GM23338 (cell line): ENCODE measurements around the gene TUBA1C. TPM values are rescaled to one million over a fixed set of nuclear protein-coding genes. Genes with fewer than 3 reads are reported as not detected.

ENCODE experiments used
- ATAC-seq: fragments of 200-7000 bp; cut with Tn5 transposase; 3 replicates; pipeline ENCODE4 v1.9.1; 2020
- DNase-seq: peaks from one replicate; pipeline ENCODE4 v3.0.0-alpha.2; 2015; ENCODE audit warnings: low spot score
- H2AFZ ChIP-seq: fragments of 200-600 bp; sonication (generic); 2 replicates; pipeline ENCODE4 v1.8.0; 2016; ENCODE audit warnings: antibody characterized with exemption, mild to moderate bottlenecking, moderate library complexity
- H3F3A ChIP-seq: fragments of 200-600 bp; sonication (generic); replicated peaks from 2 replicates; pipeline ENCODE4 v1.8.0; 2017; ENCODE audit warnings: antibody characterized with exemption, mixed run types, low read depth
- H3K27ac ChIP-seq: fragments of 200-600 bp; sonication (generic); 2 replicates; pipeline ENCODE4 v1.6.1; 2016; ENCODE audit warnings: low read depth
- H3K27me3 ChIP-seq: fragments of 200-600 bp; sonication (generic); 2 replicates; pipeline ENCODE4 v1.8.0; 2016; ENCODE audit warnings: mild to moderate bottlenecking, mixed run types, moderate library complexity; ENCODE audit not compliant: insufficient read depth
- H3K36me3 ChIP-seq: fragments of 200-600 bp; sonication (generic); 2 replicates; pipeline ENCODE4 v1.8.0; 2016; ENCODE audit warnings: mild to moderate bottlenecking; ENCODE audit not compliant: insufficient read depth
- H3K4me1 ChIP-seq: fragments of 200-600 bp; sonication (generic); 2 replicates; pipeline ENCODE4 v1.8.0; 2016; ENCODE audit warnings: mild to moderate bottlenecking, moderate library complexity; ENCODE audit not compliant: insufficient read depth
- H3K4me2 ChIP-seq: fragments of 200-600 bp; sonication (generic); 2 replicates; pipeline ENCODE4 v1.7.1; 2017; ENCODE audit warnings: mixed run types
- H3K4me3 ChIP-seq: fragments of 200-600 bp; sonication (generic); 2 replicates; pipeline ENCODE4 v1.6.1; 2016; ENCODE audit warnings: mixed run types
- H3K79me2 ChIP-seq: fragments of 200-600 bp; sonication (generic); replicated peaks from 2 replicates; pipeline ENCODE4 v1.8.0; 2017; ENCODE audit warnings: mild to moderate bottlenecking; ENCODE audit not compliant: insufficient read depth
- H3K9me2 ChIP-seq: fragments of 200-600 bp; sonication (generic); 2 replicates; pipeline ENCODE4 v1.8.0; 2017; ENCODE audit not compliant: insufficient read depth
- H4K20me1 ChIP-seq: fragments of 200-600 bp; sonication (generic); replicated peaks from 2 replicates; pipeline ENCODE4 v1.8.0; 2017; ENCODE audit warnings: mild to moderate bottlenecking; ENCODE audit not compliant: insufficient read depth
- H3K27ac Mint-ChIP-seq: 2 replicates; pipeline ENCODE4 v1.8.0; 2020; ENCODE audit warnings: inconsistent platforms, mild to moderate bottlenecking, moderate library complexity, mixed read lengths
- H3K27me3 Mint-ChIP-seq: 3 replicates; pipeline ENCODE4 v1.8.0; 2022; ENCODE audit warnings: low read depth, mild to moderate bottlenecking, moderate library complexity, mixed read lengths, inconsistent platforms; ENCODE audit not compliant: insufficient read depth, poor library complexity
- H3K36me3 Mint-ChIP-seq: 3 replicates; pipeline ENCODE4 v1.8.0; 2021; ENCODE audit warnings: low read depth, mild to moderate bottlenecking, inconsistent platforms, moderate library complexity, mixed read lengths
- H3K4me1 Mint-ChIP-seq: 3 replicates; pipeline ENCODE4 v1.8.0; 2020; ENCODE audit warnings: mild to moderate bottlenecking, inconsistent platforms, mixed read lengths
- H3K4me3 Mint-ChIP-seq: 3 replicates; pipeline ENCODE4 v1.8.0; 2021; ENCODE audit warnings: moderate library complexity, mild to moderate bottlenecking, inconsistent platforms, mixed read lengths
- H3K9me3 Mint-ChIP-seq: 3 replicates; pipeline ENCODE4 v1.8.0; 2020; ENCODE audit warnings: moderate library complexity, mild to moderate bottlenecking, inconsistent platforms, mixed read lengths
- CREB1 ChIP-seq: fragments of 250-450 bp; sonication (Bioruptor Pico); IDR thresholded peaks from 2 replicates; pipeline ENCODE4 v1.5.0; 2020; ENCODE audit warnings: low read depth, mild to moderate bottlenecking, moderate library complexity
- EZH2 ChIP-seq: fragments of 200-600 bp; sonication (generic); IDR thresholded peaks from one replicate; pipeline ENCODE4 v1.8.0; 2017; ENCODE audit warnings: antibody characterized with exemption, mild to moderate bottlenecking, low read depth; ENCODE audit not compliant: unreplicated experiment
- EZH2phosphoT487 ChIP-seq: fragments of 200-600 bp; sonication (generic); IDR thresholded peaks from one replicate; pipeline ENCODE4 v1.8.1; 2018; ENCODE audit warnings: antibody characterized with exemption; ENCODE audit not compliant: unreplicated experiment
- JUNB ChIP-seq: IDR thresholded peaks from one replicate; pipeline ENCODE4 v1.6.1; 2016; ENCODE audit warnings: antibody characterized with exemption; ENCODE audit not compliant: unreplicated experiment
- NANOG ChIP-seq: IDR thresholded peaks from 2 replicates; pipeline ENCODE4 v1.6.1; 2016; ENCODE audit warnings: antibody characterized with exemption, borderline replicate concordance
- POLR2AphosphoS5 ChIP-seq: IDR thresholded peaks from 2 replicates; pipeline ENCODE4 v1.6.1; 2016; ENCODE audit warnings: antibody characterized with exemption, low read depth
- STAT1 ChIP-seq: IDR thresholded peaks from one replicate; pipeline ENCODE4 v1.6.1; 2016; ENCODE audit warnings: antibody characterized with exemption; ENCODE audit not compliant: unreplicated experiment
- ZNF114 ChIP-seq: fragments of 250-450 bp; sonication (Bioruptor Pico); IDR thresholded peaks from 2 replicates; pipeline ENCODE4 v1.5.0; 2020; ENCODE audit warnings: mild to moderate bottlenecking, moderate library complexity
- ZNF331 ChIP-seq: fragments of 250-450 bp; sonication (Bioruptor Pico); IDR thresholded peaks from 2 replicates; pipeline ENCODE4 v1.5.0; 2020; ENCODE audit warnings: low read depth, mild to moderate bottlenecking, moderate library complexity
- polyA plus RNA-seq: library from polyadenylated mRNA; unstranded; fragments of >200 nt; fragmentation: Nextera tagmentation; extraction: Ambion mirVana; gene quantifications from 2 replicates; pipeline ENCODE4 v1.2.1, GENCODE V29; 2016
- total RNA-seq: library from RNA; depleted of rRNA; stranded (reverse); fragments of >200 nt; shearing (Covaris generic); gene quantifications from 2 replicates; pipeline ENCODE4 v1.2.3, GENCODE V29; 2014
- TF ChIP-seq, protein P1 (sequence below), 2 experiments: fragments of 200-600 bp in 1 of 2; sonication (generic) in 1 of 2; conservative IDR thresholded peaks; 2 replicates each; pipeline versions ENCODE4 v1.5.1 to v1.6.1; 2016 to 2017; ENCODE audit warnings: antibody characterized with exemption in 2 of 2, low read depth in 2 of 2, mild to moderate bottlenecking in 2 of 2, moderate library complexity in 1 of 2
- TF ChIP-seq, protein P2 (sequence below): fragments of 250-450 bp; sonication (Bioruptor Pico); IDR thresholded peaks from 2 replicates; pipeline ENCODE4 v1.5.0; 2020; ENCODE audit warnings: mild to moderate bottlenecking, moderate library complexity
- TF ChIP-seq, protein P3 (sequence below): IDR thresholded peaks from 2 replicates; pipeline ENCODE4 v1.6.1; 2016; ENCODE audit warnings: antibody characterized with exemption
- TF ChIP-seq, protein P4 (sequence below): IDR thresholded peaks from one replicate; pipeline ENCODE4 v1.6.1; 2018; ENCODE audit warnings: antibody characterized with exemption; ENCODE audit not compliant: unreplicated experiment

The TUBA1C gene
- total and polyA plus RNA-seq, 2 experiments from 2014 or later = 191 to 728 TPM

DNA sequence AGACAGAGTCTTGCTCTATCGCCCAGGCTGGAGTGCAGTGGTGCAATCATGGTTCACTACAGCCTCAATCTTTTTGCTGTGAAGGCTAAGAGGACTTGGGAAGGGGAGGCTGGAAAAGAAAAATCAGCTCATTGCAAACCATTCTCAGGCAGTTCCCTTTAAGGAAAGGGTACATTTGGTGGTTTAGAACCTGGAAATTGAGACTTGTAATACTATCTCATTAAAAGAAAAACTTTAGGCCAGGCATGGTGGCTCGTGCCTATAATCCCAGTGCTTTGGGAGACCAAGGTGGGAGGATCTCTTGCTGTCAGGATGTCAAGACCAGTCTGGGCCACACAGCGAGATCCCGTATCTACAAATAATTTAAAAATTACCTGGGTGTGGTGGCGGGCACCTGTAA, 21.3 kb upstream of the TUBA1C start:
- Mint-ChIP-seq H3K27ac (no peak overlapping the region), H3K4me1 (peaks cover 4% of the 10 kb centered on the region), H3K4me3 (no peak overlapping the region), H3K27me3 (peaks cover 7% of the 10 kb centered on the region), H3K9me3 (no peaks in the 10 kb centered on the region; the same call in 2 of the 3 replicates), H3K36me3 (no peaks in the 10 kb centered on the region)
- Histone ChIP-seq H4K20me1 (no peaks in the 10 kb centered on the region), H3K4me2 (no peak overlapping the region), H3F3A (no peaks in the 10 kb centered on the region), H3K4me3 (no peak overlapping the region), H2AFZ (no peak overlapping the region), H3K27me3 (no peaks in the 10 kb centered on the region), H3K9me2 (no peaks in the 10 kb centered on the region), H3K4me1 (no peaks in the 10 kb centered on the region), H3K79me2 (no peaks in the 10 kb centered on the region), H3K27ac (no peak overlapping the region), H3K36me3 (no peaks in the 10 kb centered on the region)
- DNase-seq (no peak), ATAC-seq (no peak)
- TF ChIP-seq NANOG (no peak), CREB1 (CRISPR knock-in tag) (no peak), EZH2 (no peak), EZH2phosphoT487 (no peak), ZNF331 (CRISPR knock-in tag) (no peak), ZNF114 (CRISPR knock-in tag) (no peak), STAT1 (no peak), POLR2AphosphoS5 (no peak), JUNB (no peak)
- TF ChIP-seq, protein P1, sequence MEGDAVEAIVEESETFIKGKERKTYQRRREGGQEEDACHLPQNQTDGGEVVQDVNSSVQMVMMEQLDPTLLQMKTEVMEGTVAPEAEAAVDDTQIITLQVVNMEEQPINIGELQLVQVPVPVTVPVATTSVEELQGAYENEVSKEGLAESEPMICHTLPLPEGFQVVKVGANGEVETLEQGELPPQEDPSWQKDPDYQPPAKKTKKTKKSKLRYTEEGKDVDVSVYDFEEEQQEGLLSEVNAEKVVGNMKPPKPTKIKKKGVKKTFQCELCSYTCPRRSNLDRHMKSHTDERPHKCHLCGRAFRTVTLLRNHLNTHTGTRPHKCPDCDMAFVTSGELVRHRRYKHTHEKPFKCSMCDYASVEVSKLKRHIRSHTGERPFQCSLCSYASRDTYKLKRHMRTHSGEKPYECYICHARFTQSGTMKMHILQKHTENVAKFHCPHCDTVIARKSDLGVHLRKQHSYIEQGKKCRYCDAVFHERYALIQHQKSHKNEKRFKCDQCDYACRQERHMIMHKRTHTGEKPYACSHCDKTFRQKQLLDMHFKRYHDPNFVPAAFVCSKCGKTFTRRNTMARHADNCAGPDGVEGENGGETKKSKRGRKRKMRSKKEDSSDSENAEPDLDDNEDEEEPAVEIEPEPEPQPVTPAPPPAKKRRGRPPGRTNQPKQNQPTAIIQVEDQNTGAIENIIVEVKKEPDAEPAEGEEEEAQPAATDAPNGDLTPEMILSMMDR (conservative IDR thresholded peaks at IDR 0.05; ENCODE audit: low read depth in 2 of 2) = no peak
- TF ChIP-seq, protein P2, sequence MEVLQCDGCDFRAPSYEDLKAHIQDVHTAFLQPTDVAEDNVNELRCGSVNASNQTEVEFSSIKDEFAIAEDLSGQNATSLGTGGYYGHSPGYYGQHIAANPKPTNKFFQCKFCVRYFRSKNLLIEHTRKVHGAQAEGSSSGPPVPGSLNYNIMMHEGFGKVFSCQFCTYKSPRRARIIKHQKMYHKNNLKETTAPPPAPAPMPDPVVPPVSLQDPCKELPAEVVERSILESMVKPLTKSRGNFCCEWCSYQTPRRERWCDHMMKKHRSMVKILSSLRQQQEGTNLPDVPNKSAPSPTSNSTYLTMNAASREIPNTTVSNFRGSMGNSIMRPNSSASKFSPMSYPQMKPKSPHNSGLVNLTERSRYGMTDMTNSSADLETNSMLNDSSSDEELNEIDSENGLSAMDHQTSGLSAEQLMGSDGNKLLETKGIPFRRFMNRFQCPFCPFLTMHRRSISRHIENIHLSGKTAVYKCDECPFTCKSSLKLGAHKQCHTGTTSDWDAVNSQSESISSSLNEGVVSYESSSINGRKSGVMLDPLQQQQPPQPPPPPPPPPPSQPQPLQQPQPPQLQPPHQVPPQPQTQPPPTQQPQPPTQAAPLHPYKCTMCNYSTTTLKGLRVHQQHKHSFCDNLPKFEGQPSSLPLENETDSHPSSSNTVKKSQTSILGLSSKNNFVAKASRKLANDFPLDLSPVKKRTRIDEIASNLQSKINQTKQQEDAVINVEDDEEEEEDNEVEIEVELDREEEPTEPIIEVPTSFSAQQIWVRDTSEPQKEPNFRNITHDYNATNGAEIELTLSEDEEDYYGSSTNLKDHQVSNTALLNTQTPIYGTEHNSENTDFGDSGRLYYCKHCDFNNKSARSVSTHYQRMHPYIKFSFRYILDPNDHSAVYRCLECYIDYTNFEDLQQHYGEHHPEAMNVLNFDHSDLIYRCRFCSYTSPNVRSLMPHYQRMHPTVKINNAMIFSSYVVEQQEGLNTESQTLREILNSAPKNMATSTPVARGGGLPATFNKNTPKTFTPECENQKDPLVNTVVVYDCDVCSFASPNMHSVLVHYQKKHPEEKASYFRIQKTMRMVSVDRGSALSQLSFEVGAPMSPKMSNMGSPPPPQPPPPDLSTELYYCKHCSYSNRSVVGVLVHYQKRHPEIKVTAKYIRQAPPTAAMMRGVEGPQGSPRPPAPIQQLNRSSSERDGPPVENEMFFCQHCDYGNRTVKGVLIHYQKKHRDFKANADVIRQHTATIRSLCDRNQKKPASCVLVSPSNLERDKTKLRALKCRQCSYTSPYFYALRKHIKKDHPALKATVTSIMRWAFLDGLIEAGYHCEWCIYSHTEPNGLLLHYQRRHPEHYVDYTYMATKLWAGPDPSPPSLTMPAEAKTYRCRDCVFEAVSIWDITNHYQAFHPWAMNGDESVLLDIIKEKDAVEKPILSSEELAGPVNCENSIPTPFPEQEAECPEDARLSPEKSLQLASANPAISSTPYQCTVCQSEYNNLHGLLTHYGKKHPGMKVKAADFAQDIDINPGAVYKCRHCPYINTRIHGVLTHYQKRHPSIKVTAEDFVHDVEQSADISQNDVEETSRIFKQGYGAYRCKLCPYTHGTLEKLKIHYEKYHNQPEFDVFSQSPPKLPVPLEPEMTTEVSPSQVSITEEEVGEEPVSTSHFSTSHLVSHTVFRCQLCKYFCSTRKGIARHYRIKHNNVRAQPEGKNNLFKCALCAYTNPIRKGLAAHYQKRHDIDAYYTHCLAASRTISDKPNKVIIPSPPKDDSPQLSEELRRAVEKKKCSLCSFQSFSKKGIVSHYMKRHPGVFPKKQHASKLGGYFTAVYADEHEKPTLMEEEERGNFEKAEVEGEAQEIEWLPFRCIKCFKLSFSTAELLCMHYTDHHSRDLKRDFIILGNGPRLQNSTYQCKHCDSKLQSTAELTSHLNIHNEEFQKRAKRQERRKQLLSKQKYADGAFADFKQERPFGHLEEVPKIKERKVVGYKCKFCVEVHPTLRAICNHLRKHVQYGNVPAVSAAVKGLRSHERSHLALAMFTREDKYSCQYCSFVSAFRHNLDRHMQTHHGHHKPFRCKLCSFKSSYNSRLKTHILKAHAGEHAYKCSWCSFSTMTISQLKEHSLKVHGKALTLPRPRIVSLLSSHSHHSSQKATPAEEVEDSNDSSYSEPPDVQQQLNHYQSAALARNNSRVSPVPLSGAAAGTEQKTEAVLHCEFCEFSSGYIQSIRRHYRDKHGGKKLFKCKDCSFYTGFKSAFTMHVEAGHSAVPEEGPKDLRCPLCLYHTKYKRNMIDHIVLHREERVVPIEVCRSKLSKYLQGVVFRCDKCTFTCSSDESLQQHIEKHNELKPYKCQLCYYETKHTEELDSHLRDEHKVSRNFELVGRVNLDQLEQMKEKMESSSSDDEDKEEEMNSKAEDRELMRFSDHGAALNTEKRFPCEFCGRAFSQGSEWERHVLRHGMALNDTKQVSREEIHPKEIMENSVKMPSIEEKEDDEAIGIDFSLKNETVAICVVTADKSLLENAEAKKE (CRISPR knock-in tag) = no peak
- TF ChIP-seq, protein P3, sequence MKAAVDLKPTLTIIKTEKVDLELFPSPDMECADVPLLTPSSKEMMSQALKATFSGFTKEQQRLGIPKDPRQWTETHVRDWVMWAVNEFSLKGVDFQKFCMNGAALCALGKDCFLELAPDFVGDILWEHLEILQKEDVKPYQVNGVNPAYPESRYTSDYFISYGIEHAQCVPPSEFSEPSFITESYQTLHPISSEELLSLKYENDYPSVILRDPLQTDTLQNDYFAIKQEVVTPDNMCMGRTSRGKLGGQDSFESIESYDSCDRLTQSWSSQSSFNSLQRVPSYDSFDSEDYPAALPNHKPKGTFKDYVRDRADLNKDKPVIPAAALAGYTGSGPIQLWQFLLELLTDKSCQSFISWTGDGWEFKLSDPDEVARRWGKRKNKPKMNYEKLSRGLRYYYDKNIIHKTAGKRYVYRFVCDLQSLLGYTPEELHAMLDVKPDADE = no peak
- TF ChIP-seq, protein P4, sequence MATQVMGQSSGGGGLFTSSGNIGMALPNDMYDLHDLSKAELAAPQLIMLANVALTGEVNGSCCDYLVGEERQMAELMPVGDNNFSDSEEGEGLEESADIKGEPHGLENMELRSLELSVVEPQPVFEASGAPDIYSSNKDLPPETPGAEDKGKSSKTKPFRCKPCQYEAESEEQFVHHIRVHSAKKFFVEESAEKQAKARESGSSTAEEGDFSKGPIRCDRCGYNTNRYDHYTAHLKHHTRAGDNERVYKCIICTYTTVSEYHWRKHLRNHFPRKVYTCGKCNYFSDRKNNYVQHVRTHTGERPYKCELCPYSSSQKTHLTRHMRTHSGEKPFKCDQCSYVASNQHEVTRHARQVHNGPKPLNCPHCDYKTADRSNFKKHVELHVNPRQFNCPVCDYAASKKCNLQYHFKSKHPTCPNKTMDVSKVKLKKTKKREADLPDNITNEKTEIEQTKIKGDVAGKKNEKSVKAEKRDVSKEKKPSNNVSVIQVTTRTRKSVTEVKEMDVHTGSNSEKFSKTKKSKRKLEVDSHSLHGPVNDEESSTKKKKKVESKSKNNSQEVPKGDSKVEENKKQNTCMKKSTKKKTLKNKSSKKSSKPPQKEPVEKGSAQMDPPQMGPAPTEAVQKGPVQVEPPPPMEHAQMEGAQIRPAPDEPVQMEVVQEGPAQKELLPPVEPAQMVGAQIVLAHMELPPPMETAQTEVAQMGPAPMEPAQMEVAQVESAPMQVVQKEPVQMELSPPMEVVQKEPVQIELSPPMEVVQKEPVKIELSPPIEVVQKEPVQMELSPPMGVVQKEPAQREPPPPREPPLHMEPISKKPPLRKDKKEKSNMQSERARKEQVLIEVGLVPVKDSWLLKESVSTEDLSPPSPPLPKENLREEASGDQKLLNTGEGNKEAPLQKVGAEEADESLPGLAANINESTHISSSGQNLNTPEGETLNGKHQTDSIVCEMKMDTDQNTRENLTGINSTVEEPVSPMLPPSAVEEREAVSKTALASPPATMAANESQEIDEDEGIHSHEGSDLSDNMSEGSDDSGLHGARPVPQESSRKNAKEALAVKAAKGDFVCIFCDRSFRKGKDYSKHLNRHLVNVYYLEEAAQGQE = no peak
